Measurements from ENCODE around the gene PCGF1. TPM values are rescaled to one million over a fixed set of nuclear protein-coding genes. Genes with fewer than 3 reads are reported as not detected.

The PCGF1 gene
- total RNA-seq, 1 experiment from 2014 or later: 28.1 TPM

DNA sequence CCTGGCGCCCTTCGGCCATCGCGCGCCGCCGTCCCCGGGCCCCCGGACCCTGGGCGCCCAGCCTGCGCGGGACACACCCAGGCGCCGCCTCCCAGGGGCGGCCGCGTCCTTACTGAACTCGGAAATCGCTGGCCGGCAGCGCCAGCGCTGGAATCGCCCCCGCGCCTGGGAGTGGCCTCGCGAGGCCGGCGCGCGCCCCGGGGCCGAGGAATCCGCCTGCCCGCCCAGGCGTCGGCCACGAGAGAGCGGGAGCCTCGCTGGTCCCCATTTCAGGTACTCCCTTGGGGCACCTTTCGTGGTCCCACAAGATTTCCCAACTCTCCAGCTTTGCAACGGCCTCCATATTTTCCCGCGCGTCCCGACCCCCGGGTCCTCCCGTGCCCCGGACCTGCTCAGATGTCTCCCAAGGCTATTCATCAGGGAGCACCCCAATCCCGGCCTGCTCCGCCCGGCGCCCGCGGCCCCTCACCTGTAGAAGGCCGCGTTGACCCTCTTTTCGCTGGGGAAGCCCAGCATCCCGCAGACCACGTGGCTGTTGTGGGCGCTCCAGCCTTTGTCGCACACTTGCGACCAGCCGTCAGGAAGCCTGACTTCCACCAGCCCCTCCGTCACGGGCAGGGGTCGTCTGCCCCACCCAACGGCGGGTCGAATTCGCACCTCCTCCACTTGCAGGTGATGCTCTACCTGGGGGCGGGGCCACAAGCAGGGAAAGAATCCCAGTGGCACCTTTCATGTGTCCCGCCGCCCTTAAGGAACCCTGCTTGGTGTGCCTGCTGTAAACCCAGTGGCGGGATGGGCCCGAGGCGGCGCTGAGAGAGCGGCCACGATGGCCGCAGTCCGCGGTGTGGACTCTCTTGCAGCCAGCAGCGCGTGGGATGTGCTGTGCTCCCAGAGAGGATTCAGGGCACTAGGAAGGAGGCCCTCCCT is 41.7 kb upstream of the PCGF1 start:
- Mint-ChIP-seq H3K4me1 (peaks cover 28 to 29% of the 10 kb centered on the region in 2 experiments), H3K4me3 (peak overlapping the region; percentile 76 to 78), H3K36me3 (ENCODE audit: insufficient read depth in 1 of 3, low read depth in 3 of 3) (peaks cover 0 to 7% (median 4%) of the 10 kb centered on the region in 3 experiments; a peak in 6 of 7 replicates), H3K9me3 (no peaks in the 10 kb centered on the region), H3K27me3 (ENCODE audit: low read depth) (peaks cover 54% of the 10 kb centered on the region), H3K27ac (0 out of 7 replicates have a peak overlapping the region, but pooled peaks of 1 of the 3 experiments have one; percentile 12)
- Histone ChIP-seq H2AFZ (ENCODE audit: low read length) (no peak overlapping the region), H3K4me1 (ENCODE audit: insufficient read depth, low read length) (0 out of 2 replicates have a peak, but pooled peaks cover 2% of the 10 kb centered on the region), H3K14ac (ENCODE audit: insufficient read depth, low read length) (peak overlapping the region; percentile 61; the same call in 1 of the 2 replicates), H3K27ac (ENCODE audit: insufficient read length, low read depth, low read length) (no peak overlapping the region), H2BK12ac (ENCODE audit: insufficient read length, low read depth, low read length) (no peak overlapping the region), H2BK120ac (ENCODE audit: low read depth, low read length, poor library complexity, severe bottlenecking) (no peak overlapping the region), H3K18ac (ENCODE audit: insufficient read length, low read depth, low read length) (no peak overlapping the region), H4K8ac (replicated peaks; ENCODE audit: insufficient read length, low read depth, low read length) (no peak overlapping the region), H2BK20ac (ENCODE audit: low read depth, low read length, poor library complexity, severe bottlenecking) (no peak overlapping the region), H3K9me3 (ENCODE audit: control insufficient read depth, low read depth, low read length) (no peaks in the 10 kb centered on the region), H3K4ac (ENCODE audit: low read depth, low read length) (no peak overlapping the region), H3K23me2 (ENCODE audit: insufficient read length, low read depth, low read length, poor library complexity, severe bottlenecking) (peaks cover 13% of the 10 kb centered on the region), H3K27me3 (ENCODE audit: insufficient read depth, low read length) (no peaks in the 10 kb centered on the region; the same call in 1 of the 2 replicates), H3K56ac (ENCODE audit: insufficient read length, low read depth, low read length) (no peak overlapping the region), H2BK5ac (ENCODE audit: insufficient read length, low read length) (no peak overlapping the region), H4K91ac (ENCODE audit: insufficient read length, low read depth, low read length) (no peak overlapping the region), H2BK15ac (ENCODE audit: low read depth, low read length) (no peak overlapping the region), H3K79me2 (ENCODE audit: insufficient read depth, low read length) (0 out of 2 replicates have a peak, but pooled peaks cover 2% of the 10 kb centered on the region), H3T11ph (ENCODE audit: low read length) (no peak overlapping the region), H3K4me2 (ENCODE audit: insufficient read depth, insufficient read length, low read length) (peak overlapping the region; percentile 78), H3K79me1 (ENCODE audit: insufficient read depth, low read depth, low read length, poor library complexity, severe bottlenecking) (no peaks in the 10 kb centered on the region), H3K23ac (ENCODE audit: insufficient read length, low read depth, low read length) (no peak overlapping the region), H4K5ac (ENCODE audit: insufficient read length, low read depth, low read length) (no peak overlapping the region), H2AK5ac (ENCODE audit: insufficient read length, low read length) (no peak overlapping the region), H3K9ac (ENCODE audit: extremely low read depth, insufficient read length, low read length) (peak overlapping the region; percentile 43), H4K20me1 (ENCODE audit: control insufficient read depth, insufficient read depth, insufficient read length) (no peaks in the 10 kb centered on the region)
- no CpG with 5 or more reads among the region's 85 CpGs for WGBS (ENCODE audit: extremely low coverage, insufficient read length, low lambda C conversion rate)
- peak; percentile 90 for DNase-seq
- TF ChIP-seq, protein P1, sequence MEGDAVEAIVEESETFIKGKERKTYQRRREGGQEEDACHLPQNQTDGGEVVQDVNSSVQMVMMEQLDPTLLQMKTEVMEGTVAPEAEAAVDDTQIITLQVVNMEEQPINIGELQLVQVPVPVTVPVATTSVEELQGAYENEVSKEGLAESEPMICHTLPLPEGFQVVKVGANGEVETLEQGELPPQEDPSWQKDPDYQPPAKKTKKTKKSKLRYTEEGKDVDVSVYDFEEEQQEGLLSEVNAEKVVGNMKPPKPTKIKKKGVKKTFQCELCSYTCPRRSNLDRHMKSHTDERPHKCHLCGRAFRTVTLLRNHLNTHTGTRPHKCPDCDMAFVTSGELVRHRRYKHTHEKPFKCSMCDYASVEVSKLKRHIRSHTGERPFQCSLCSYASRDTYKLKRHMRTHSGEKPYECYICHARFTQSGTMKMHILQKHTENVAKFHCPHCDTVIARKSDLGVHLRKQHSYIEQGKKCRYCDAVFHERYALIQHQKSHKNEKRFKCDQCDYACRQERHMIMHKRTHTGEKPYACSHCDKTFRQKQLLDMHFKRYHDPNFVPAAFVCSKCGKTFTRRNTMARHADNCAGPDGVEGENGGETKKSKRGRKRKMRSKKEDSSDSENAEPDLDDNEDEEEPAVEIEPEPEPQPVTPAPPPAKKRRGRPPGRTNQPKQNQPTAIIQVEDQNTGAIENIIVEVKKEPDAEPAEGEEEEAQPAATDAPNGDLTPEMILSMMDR (conservative IDR thresholded peaks at IDR 0.05): no peak

Data from H9 (cell line).